ENCODE measurements around the gene IQCB1.
A peak's percentile ranks its signal among the peaks of the same experiment; 100 is the strongest.
"Not testable (repeated sequence)": the region's sequence is repeated elsewhere in the genome, so short reads cannot be mapped to it uniquely, and the experiment has no call there.

The IQCB1 gene

GRCh38 chr3:121803771-121804320 lies 31.0 kb downstream of the IQCB1 start:
- no peak for TF ChIP-seq CTCF (conservative IDR thresholded peaks at IDR 0.05)
- no peak overlapping the region for H3K27ac ChIP-seq

- TF ChIP-seq CTCF (conservative IDR thresholded peaks at IDR 0.05), result no peak
These were observed 34.0 kb downstream of the IQCB1 start for GRCh38 chr3:121800906-121801305.

GRCh38 chr3:121796970-121797369 lies 37.9 kb downstream of the IQCB1 start:
- H3K27ac ChIP-seq, result no peak overlapping the region
- no peak for TF ChIP-seq CTCF (conservative IDR thresholded peaks at IDR 0.05)

More at GRCh38 chr3:121800906-121801305, 34.0 kb downstream of the IQCB1 start:
- peak overlapping the region; percentile 38 for H3K27ac ChIP-seq

GRCh38 chr3:121794264-121794983 lies 40.4 kb downstream of the IQCB1 start:
- no peak for TF ChIP-seq CTCF (conservative IDR thresholded peaks at IDR 0.05)
- H3K27ac ChIP-seq, result no peak overlapping the region

GRCh38 chr3:121793078-121793477 lies 41.8 kb downstream of the IQCB1 start:
- TF ChIP-seq CTCF (conservative IDR thresholded peaks at IDR 0.05), result no peak
- H3K27ac ChIP-seq, result no peak overlapping the region

- TF ChIP-seq CTCF (conservative IDR thresholded peaks at IDR 0.05), result no peak
- no peak overlapping the region for H3K27ac ChIP-seq
These were observed 48.4 kb downstream of the IQCB1 start for GRCh38 chr3:121786485-121786884.

- not testable (repeated sequence) for H3K27ac ChIP-seq
These were observed 52.1 kb downstream of the IQCB1 start for GRCh38 chr3:121782784-121783183.

GRCh38 chr3:121781611-121782010 lies 53.2 kb downstream of the IQCB1 start:
- H3K27ac ChIP-seq, result no peak overlapping the region
- TF ChIP-seq CTCF (conservative IDR thresholded peaks at IDR 0.05), result no peak

- not testable (repeated sequence) for H3K27ac ChIP-seq
These were observed 59.8 kb downstream of the IQCB1 start for GRCh38 chr3:121775095-121775494.

Data from VCaP (cell line).